ENCODE data around the gene PHLPP1. TPM values are rescaled to one million over a fixed set of nuclear protein-coding genes. Genes with fewer than 3 reads are reported as not detected.

The PHLPP1 gene
- total and polyA plus RNA-seq, 3 experiments from 2014 or later: 0.93 to 14.8 (median 13.5) TPM

GRCh38 chr18:62833494-62833893 lies 118.2 kb downstream of the PHLPP1 start:
- peaks cover 0 to 13% (median 0%) of the 10 kb centered on the region in 3 donors for H3K4me1 Mint-ChIP-seq
- no peak for DNase-seq
- Histone ChIP-seq H3K9me3 (ENCODE audit: low read length) (no peaks in the 10 kb centered on the region), H3K36me3 (ENCODE audit: insufficient read depth, low read length) (no peaks in the 10 kb centered on the region), H3K27me3 (ENCODE audit: insufficient read depth, low read length, poor library complexity, severe bottlenecking) (no peaks in the 10 kb centered on the region), H3K27ac (ENCODE audit: low read depth, low read length) (no peak overlapping the region), H3K4me1 (ENCODE audit: insufficient read depth, low read length) (no peaks in the 10 kb centered on the region), H3K4me3 (ENCODE audit: low read length) (no peak overlapping the region)
- no peak overlapping the region for H3K27ac Mint-ChIP-seq
- H3K36me3 Mint-ChIP-seq: peaks cover 3 to 9% (median 6%) of the 10 kb centered on the region in 3 donors
- ChIA-PET POLR2A (no interaction called here), CTCF (no interaction called here)
- H3K27me3 Mint-ChIP-seq: no peaks in the 10 kb centered on the region
- no peak overlapping the region for H3K4me3 Mint-ChIP-seq
- H3K9me3 Mint-ChIP-seq: no peaks in the 10 kb centered on the region

GRCh38 chr18:62834715-62835114 lies 119.4 kb downstream of the PHLPP1 start:
- POLR2A ChIA-PET: no interaction called here
- no peaks in the 10 kb centered on the region for H3K27me3 ChIP-seq (ENCODE audit: insufficient read depth, low read length, poor library complexity, severe bottlenecking)
- CTCF ChIA-PET: no interaction called here
- no peaks in the 10 kb centered on the region for H3K9me3 ChIP-seq (ENCODE audit: low read length)
- Mint-ChIP-seq H3K4me3 (no peak overlapping the region), H3K27me3 (no peaks in the 10 kb centered on the region), H3K4me1 (peaks cover 0 to 13% (median 0%) of the 10 kb centered on the region in 3 donors), H3K27ac (no peak overlapping the region), H3K9me3 (no peaks in the 10 kb centered on the region), H3K36me3 (peaks cover 3 to 9% (median 8%) of the 10 kb centered on the region in 3 donors)
- H3K4me1 ChIP-seq (ENCODE audit: insufficient read depth, low read length): no peaks in the 10 kb centered on the region
- H3K27ac ChIP-seq (ENCODE audit: low read depth, low read length): no peak overlapping the region
- no peak overlapping the region for H3K4me3 ChIP-seq (ENCODE audit: low read length)
- DNase-seq: no peak
- H3K36me3 ChIP-seq (ENCODE audit: insufficient read depth, low read length): no peaks in the 10 kb centered on the region

DNA sequence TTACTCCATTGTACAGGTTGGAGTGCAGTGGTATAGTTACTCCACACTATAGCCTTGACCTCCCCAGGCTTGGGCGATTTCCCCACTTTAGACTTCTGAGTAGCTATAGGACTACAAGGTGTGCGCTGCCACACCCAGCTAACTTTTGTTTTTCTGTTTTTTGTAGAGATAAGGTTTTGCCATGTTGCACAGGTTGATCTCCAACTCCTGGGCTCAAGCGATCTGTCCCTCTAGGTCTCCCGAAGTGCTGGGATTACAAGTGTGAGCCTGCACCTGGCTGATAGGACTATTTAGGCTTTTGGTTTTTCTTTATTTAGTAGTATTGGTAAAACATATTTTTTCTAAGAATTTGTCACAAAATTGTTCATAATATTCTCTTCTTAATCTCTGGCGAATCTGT lies 121.7 kb downstream of the PHLPP1 start:
- Histone ChIP-seq H3K4me3 (ENCODE audit: low read length) (no peak overlapping the region), H3K27me3 (ENCODE audit: insufficient read depth, low read length, poor library complexity, severe bottlenecking) (no peaks in the 10 kb centered on the region), H3K27ac (ENCODE audit: low read depth, low read length) (no peak overlapping the region), H3K36me3 (ENCODE audit: insufficient read depth, low read length) (no peaks in the 10 kb centered on the region), H3K9me3 (ENCODE audit: low read length) (no peaks in the 10 kb centered on the region), H3K4me1 (ENCODE audit: insufficient read depth, low read length) (no peaks in the 10 kb centered on the region)
- Mint-ChIP-seq H3K36me3 (peaks cover 0 to 3% (median 2%) of the 10 kb centered on the region in 3 donors), H3K9me3 (no peaks in the 10 kb centered on the region), H3K4me3 (no peak overlapping the region), H3K27ac (no peak overlapping the region), H3K4me1 (peaks cover 0 to 9% (median 0%) of the 10 kb centered on the region in 3 donors), H3K27me3 (no peaks in the 10 kb centered on the region)
- POLR2A ChIA-PET: no interaction called here
- CTCF ChIA-PET: interaction anchor here (0.6 kb wide), 1 partner anchor 143 kb away, joined by 3 read pairs; no protein-coding TSS in a partner anchor
- DNase-seq: no peak

DNA sequence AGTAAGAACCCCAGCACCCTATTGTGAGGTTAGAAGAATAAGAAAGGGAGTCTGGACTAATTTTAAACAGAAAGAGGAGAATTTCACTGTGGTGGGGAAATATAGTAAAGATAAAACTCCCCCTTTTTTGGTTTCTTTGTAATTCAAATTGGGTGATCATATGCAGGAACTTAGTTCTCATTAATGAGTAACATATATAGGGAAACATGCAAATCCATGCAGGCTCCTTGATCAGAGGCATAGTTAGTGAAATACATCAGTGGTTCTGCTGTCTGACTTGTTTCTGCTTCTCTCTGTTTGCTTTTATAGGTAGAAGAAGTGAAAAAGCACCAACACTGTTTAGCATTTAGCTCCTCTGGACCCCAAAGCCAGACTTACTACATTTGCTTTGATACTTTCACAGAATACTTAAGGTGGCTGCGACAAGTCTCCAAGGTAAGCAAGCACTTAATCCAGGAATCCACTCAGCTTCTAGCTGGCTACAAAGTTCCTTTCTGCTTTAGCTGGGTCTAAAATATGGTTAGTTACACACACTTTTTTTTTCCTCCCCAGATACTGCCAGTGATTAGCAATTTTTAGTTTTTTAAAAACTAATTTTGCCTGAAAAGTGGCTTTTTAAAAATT lies 123.2 kb downstream of the PHLPP1 start:
- CTCF ChIA-PET: no interaction called here
- POLR2A ChIA-PET: no interaction called here

GRCh38 chr18:62839874-62840713 lies 124.8 kb downstream of the PHLPP1 start:
- H3K36me3 ChIP-seq (ENCODE audit: insufficient read depth, low read length): no peaks in the 10 kb centered on the region
- no peak overlapping the region for H3K4me3 ChIP-seq (ENCODE audit: low read length)
- H3K4me1 ChIP-seq (ENCODE audit: insufficient read depth, low read length): no peaks in the 10 kb centered on the region
- Mint-ChIP-seq H3K27me3 (no peaks in the 10 kb centered on the region), H3K36me3 (peaks cover 2 to 5% (median 3%) of the 10 kb centered on the region in 3 donors), H3K9me3 (no peaks in the 10 kb centered on the region), H3K4me3 (no peak overlapping the region), H3K27ac (no peak overlapping the region), H3K4me1 (peaks cover 3 to 13% (median 8%) of the 10 kb centered on the region in 3 donors)
- ChIA-PET POLR2A (no interaction called here), CTCF (no interaction called here)
- no peak for DNase-seq
- H3K9me3 ChIP-seq (ENCODE audit: low read length): no peaks in the 10 kb centered on the region
- no peaks in the 10 kb centered on the region for H3K27me3 ChIP-seq (ENCODE audit: insufficient read depth, low read length, poor library complexity, severe bottlenecking)
- no peak overlapping the region for H3K27ac ChIP-seq (ENCODE audit: low read depth, low read length)

More for the DNA sequence above, 123.2 kb downstream of the PHLPP1 start:
- no peaks in the 10 kb centered on the region for H3K36me3 ChIP-seq (ENCODE audit: insufficient read depth, low read length)
- no peaks in the 10 kb centered on the region for H3K9me3 Mint-ChIP-seq
- peaks cover 2 to 5% (median 3%) of the 10 kb centered on the region in 3 donors for H3K36me3 Mint-ChIP-seq
- H3K27me3 ChIP-seq (ENCODE audit: insufficient read depth, low read length, poor library complexity, severe bottlenecking): no peaks in the 10 kb centered on the region
- no peak overlapping the region for H3K27ac ChIP-seq (ENCODE audit: low read depth, low read length)
- H3K4me1 Mint-ChIP-seq: peaks cover 0 to 5% (median 2%) of the 10 kb centered on the region in 3 donors
- no peak overlapping the region for H3K4me3 ChIP-seq (ENCODE audit: low read length)
- no peaks in the 10 kb centered on the region for H3K4me1 ChIP-seq (ENCODE audit: insufficient read depth, low read length)
- no peaks in the 10 kb centered on the region for H3K27me3 Mint-ChIP-seq
- no peak overlapping the region for H3K27ac Mint-ChIP-seq
- no peaks in the 10 kb centered on the region for H3K9me3 ChIP-seq (ENCODE audit: low read length)
- no peak overlapping the region for H3K4me3 Mint-ChIP-seq
- DNase-seq: no peak

GRCh38 chr18:62841405-62841804 lies 126.1 kb downstream of the PHLPP1 start:
- Histone ChIP-seq H3K36me3 (ENCODE audit: insufficient read depth, low read length) (no peaks in the 10 kb centered on the region), H3K27me3 (ENCODE audit: insufficient read depth, low read length, poor library complexity, severe bottlenecking) (no peaks in the 10 kb centered on the region), H3K4me1 (ENCODE audit: insufficient read depth, low read length) (no peaks in the 10 kb centered on the region), H3K9me3 (ENCODE audit: low read length) (no peaks in the 10 kb centered on the region), H3K27ac (ENCODE audit: low read depth, low read length) (no peak overlapping the region), H3K4me3 (ENCODE audit: low read length) (no peak overlapping the region)
- DNase-seq: no peak
- Mint-ChIP-seq H3K4me3 (no peak overlapping the region), H3K27ac (no peak overlapping the region), H3K36me3 (peaks cover 2 to 5% (median 3%) of the 10 kb centered on the region in 3 donors), H3K4me1 (peaks cover 15 to 25% (median 20%) of the 10 kb centered on the region in 3 donors), H3K9me3 (no peaks in the 10 kb centered on the region), H3K27me3 (peaks cover 0 to 2% of the 10 kb centered on the region in 2 donors)
- ChIA-PET CTCF (no interaction called here), POLR2A (no interaction called here)

DNA sequence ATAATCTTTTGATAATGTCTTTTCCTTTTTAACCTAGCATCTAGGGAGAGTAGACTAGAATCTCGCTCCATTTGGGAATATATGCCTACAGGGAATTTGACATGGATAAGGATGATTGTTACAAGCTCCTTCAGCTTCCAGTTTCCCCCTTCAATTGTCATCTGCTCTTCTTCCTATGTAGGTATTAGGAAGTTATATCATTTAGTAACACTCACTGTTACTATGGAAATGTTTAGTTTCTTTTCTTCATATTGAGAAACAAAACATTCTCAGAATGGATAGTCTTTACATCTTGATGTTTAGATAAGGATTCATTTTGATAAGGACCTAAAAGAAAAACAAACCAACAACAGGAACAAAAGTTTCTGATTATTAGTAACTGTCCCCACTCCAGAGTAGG lies 127.6 kb downstream of the PHLPP1 start:
- DNase-seq: no peak
- Mint-ChIP-seq H3K4me3 (no peak overlapping the region), H3K36me3 (peaks cover 2 to 5% (median 3%) of the 10 kb centered on the region in 3 donors), H3K27me3 (peaks cover 0 to 2% of the 10 kb centered on the region in 2 donors), H3K27ac (no peak overlapping the region), H3K9me3 (no peaks in the 10 kb centered on the region), H3K4me1 (peaks cover 15 to 26% (median 20%) of the 10 kb centered on the region in 3 donors)
- ChIA-PET CTCF (no interaction called here), POLR2A (no interaction called here)
- H3K36me3 ChIP-seq (ENCODE audit: insufficient read depth, low read length): no peaks in the 10 kb centered on the region
- H3K4me3 ChIP-seq (ENCODE audit: low read length): no peak overlapping the region
- H3K4me1 ChIP-seq (ENCODE audit: insufficient read depth, low read length): no peaks in the 10 kb centered on the region
- no peak overlapping the region for H3K27ac ChIP-seq (ENCODE audit: low read depth, low read length)
- no peaks in the 10 kb centered on the region for H3K9me3 ChIP-seq (ENCODE audit: low read length)
- H3K27me3 ChIP-seq (ENCODE audit: insufficient read depth, low read length, poor library complexity, severe bottlenecking): no peaks in the 10 kb centered on the region
